Ovary (tissue), 10 donors: ENCODE measurements around the gene GSTA2. TPM values are rescaled to one million over a fixed set of nuclear protein-coding genes. Genes with fewer than 3 reads are reported as not detected.
"Not testable (repeated sequence)": the region's sequence is repeated elsewhere in the genome, so short reads cannot be mapped to it uniquely, and the experiment has no call there.

ENCODE experiments used
- DNase-seq, 5 donors: peaks; one replicate each; pipeline ENCODE4 v3.0.0-alpha.2; 2019 to 2020
- H3K27ac ChIP-seq, 2 donors: fragments of 200-600 bp; one replicate each; pipeline versions ENCODE4 v1.5.1 to v1.8.0; 2019 to 2022
- H3K27me3 ChIP-seq: fragments of 200-600 bp; one replicate; pipeline ENCODE4 v1.8.0; 2022
- H3K36me3 ChIP-seq: fragments of 200-600 bp; sonication (generic); one replicate; pipeline ENCODE4 v1.5.1; 2019
- H3K4me1 ChIP-seq: one replicate; pipeline ENCODE4 v1.8.1; 2013; ENCODE audit warnings: mild to moderate bottlenecking, moderate library complexity; ENCODE audit not compliant: insufficient read depth
- H3K4me3 ChIP-seq: fragments of 200-600 bp; sonication (generic); one replicate; pipeline ENCODE4 v1.5.1; 2017
- H3K9me3 ChIP-seq, 2 donors: fragments of 200-600 bp in 1 of 2; sonication (generic) in 1 of 2; one replicate each; pipeline versions ENCODE4 v1.5.1 to v1.8.1; 2013 to 2019; ENCODE audit warnings: mild to moderate bottlenecking in 1 of 2, moderate library complexity in 1 of 2
- EP300 ChIP-seq: sonication (generic); formaldehyde crosslinking; IDR thresholded peaks from one replicate; pipeline ENCODE4 v1.6.1; 2017; ENCODE audit warnings: antibody characterized with exemption
- POLR2A ChIP-seq: fragments of 450-650 bp; IDR thresholded peaks from one replicate; pipeline ENCODE4 v1.6.1; 2017; ENCODE audit warnings: antibody characterized with exemption, mild to moderate bottlenecking, moderate library complexity
- WGBS, 3 donors: extraction: QIAGEN DNeasy Blood & Tissue Kit in 1 of 3; methylation state at CpG; one replicate each; pipeline versions ENCODE4 v1.1.5 to v1.1.7; 2013 to 2017; 5-methylcytosine and 5-hydroxymethylcytosine counted together
- intact Hi-C, 4 donors: fragments of 100-400 bp; cut with DNase I; formaldehyde crosslinking; loops; one replicate each; pipeline versions ENCODE4 v1.11.0 to v1.15.1; 2022 to 2023
- long read RNA-seq, 3 donors: library from polyadenylated mRNA in 2 of 3; unstranded in 2 of 3; transcript quantifications; one replicate each; pipeline ENCODE4 v2.0.0 and lab custom pipeline, GENCODE V29; 2021 to 2026
- polyA plus RNA-seq, 2 donors: library from polyadenylated mRNA; stranded (reverse); fragments of 200-250 nt in 1 of 2; fragments of 350-450 nt in 1 of 2; fragmentation: Illumina TruSeq in 1 of 2; extraction: RNeasy Lipid Tissue Mini Kit (QIAGEN cat#74804) in 1 of 2; gene quantifications; one replicate each; pipeline ENCODE4 v1.2.3, GENCODE V29; 2013 to 2014
- total RNA-seq, 7 donors: library from RNA; depleted of rRNA in 2 of 7; stranded (reverse); fragments of >200 nt in 2 of 7; fragmentation: NEBNext Ultra II Directional in 3 of 7; extraction: Animal tissue kit (Norgen Biotek cat#: 25700) in 3 of 7; gene quantifications; one replicate each; pipeline versions ENCODE4 v1.1.0 to v1.2.4, GENCODE V29; 2016 to 2023
- TF ChIP-seq, protein P1 (sequence below), 3 donors: fragments of 450-650 bp in 2 of 3; fragments of 200-600 bp in 1 of 3; IDR thresholded peaks; one replicate each; pipeline versions ENCODE4 v1.5.1 to v1.8.0; 2016 to 2022; ENCODE audit warnings: antibody characterized with exemption in 3 of 3, mild to moderate bottlenecking in 1 of 3
- donor health status: DM: no; HTN: no; CAD: no; lungs with moderate emphysema.
- donor health status: DM: no; HTN: no; CAD: no.
- donor health status: Bipolar disorder and iron deficiency.
- donor health status: DM: yes; HTN: yes; CAD: no.
- donor health status: DM: no; HTN: no; CAD: no.
- donor health status: DM: yes; HTN: yes; CAD: no.

Gene GSTA2
- total RNA-seq (under 1 TPM in 3 of 7 donors, not detected in 4; 0.46 to 0.84 (median 0.46) TPM), polyA plus RNA-seq (1 to 10 TPM in 1 of 2 donors, under 1 TPM in 1; 0.54 to 2.0 TPM)
- long read RNA-seq, donor 1 = 0 reads
- long read RNA-seq, donor 2, partial matches to known transcripts = 0 of 1 reads
- long read RNA-seq, donor 2, other reads (novel, unspliced or antisense) = 0 of 1 reads
- long read RNA-seq, donor 3, partial matches to known transcripts = 0 of 1 reads
- long read RNA-seq, donor 3, other reads (novel, unspliced or antisense) = 0 of 1 reads

DNA sequence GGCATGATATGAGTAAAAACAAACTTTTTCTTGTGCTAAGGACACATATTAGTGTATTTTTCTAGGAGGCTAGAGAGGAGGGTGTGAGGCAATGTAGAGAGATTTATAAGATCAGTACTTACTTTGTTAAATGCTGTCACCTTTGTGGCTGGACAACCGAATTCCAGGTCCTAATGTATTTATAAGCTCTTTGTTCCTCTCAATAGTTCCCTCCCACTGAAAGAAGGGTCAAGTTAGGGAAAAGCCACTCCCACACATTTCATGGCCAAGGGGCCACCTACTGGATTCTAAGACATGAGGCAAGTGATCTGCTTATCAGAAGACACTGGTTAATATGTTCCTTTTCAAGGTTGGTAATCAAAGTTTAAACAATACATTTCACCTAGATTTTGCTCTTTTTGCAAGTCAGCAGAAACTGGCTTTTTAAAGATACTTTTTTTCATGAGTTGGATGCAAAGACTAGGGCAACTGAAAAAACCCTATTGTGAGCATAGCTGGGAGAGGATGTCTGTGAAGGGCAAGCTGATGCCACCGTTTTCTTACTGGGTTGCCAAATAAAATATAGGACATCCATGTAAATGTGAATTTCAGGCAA lies at the start of gene GSTA2:
TSS of gene GSTA2 (minus strand) at position 154 of the 595 bp plus-strand sequence. CDS start 5,528 bp downstream, outside the sequence.
- H3K36me3 ChIP-seq, H3K4me3 ChIP-seq, H3K27me3 ChIP-seq, intact Hi-C loops, H3K27ac ChIP-seq, H3K9me3 ChIP-seq, DNase-seq, H3K4me1 ChIP-seq: not testable (repeated sequence)
- 50 to 52% (median 51%) methylated on average over 2 of the region's 2 CpGs for WGBS, 3 donors

DNA sequence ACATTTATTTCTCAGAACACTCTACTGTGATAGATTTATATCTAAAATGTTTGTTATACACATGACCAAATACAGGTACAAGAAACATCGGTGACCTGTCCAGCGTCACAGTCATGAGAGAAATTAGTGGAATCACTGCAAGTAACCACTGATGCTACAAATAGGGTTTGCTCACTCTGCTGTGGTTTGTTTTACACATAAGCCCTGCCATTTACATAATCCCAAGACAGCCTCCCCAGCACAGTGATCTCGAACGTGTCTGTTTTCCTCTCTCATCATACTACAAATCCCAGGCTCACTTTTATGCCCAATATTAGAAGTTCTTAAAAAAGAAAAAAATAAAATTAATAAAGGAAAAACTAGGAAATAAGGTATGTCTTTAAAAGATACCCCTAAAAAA lies 46.5 kb upstream of the GSTA2 start:
- H3K4me3 ChIP-seq, H3K27me3 ChIP-seq, H3K4me1 ChIP-seq, H3K27ac ChIP-seq, DNase-seq, H3K9me3 ChIP-seq, intact Hi-C loops, H3K36me3 ChIP-seq: not testable (repeated sequence)
- WGBS, 3 donors = 81 to 86% (median 83%) methylated on average over 4 of the region's 4 CpGs

DNA sequence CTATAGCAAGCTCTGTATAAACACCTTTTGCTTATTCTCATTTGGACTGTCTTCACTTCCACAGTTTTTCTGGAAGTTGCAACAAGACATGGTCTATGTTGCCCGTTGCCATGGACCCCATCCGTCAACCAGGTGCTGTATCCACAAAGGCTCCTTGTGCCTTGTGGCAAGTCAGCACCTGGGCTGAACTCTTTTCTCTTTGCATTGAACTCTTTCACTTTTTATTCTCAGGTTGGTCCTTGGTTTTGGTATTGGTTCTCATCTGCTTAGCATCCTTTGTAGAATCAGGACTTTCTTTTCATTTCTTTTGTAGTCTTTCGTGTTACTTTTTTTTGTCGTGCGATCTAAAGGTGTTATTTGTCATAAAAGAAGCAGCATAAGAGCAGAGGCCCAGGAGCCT lies 45.4 kb upstream of the GSTA2 start:
- H3K4me3 ChIP-seq = no peak overlapping the region
- 95 to 97% (median 97%) methylated on average over 5 of the region's 5 CpGs for WGBS, 3 donors
- intact Hi-C loops = no loop called here
- H3K9me3 ChIP-seq = no peaks in the 10 kb centered on the region
- DNase-seq = no peak
- TF ChIP-seq, protein P1, sequence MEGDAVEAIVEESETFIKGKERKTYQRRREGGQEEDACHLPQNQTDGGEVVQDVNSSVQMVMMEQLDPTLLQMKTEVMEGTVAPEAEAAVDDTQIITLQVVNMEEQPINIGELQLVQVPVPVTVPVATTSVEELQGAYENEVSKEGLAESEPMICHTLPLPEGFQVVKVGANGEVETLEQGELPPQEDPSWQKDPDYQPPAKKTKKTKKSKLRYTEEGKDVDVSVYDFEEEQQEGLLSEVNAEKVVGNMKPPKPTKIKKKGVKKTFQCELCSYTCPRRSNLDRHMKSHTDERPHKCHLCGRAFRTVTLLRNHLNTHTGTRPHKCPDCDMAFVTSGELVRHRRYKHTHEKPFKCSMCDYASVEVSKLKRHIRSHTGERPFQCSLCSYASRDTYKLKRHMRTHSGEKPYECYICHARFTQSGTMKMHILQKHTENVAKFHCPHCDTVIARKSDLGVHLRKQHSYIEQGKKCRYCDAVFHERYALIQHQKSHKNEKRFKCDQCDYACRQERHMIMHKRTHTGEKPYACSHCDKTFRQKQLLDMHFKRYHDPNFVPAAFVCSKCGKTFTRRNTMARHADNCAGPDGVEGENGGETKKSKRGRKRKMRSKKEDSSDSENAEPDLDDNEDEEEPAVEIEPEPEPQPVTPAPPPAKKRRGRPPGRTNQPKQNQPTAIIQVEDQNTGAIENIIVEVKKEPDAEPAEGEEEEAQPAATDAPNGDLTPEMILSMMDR (IDR thresholded peaks at IDR 0.05) = no peak
- no peak for TF ChIP-seq POLR2A
- no peak for TF ChIP-seq EP300
- no peak overlapping the region for H3K27ac ChIP-seq
- H3K27me3 ChIP-seq = no peaks in the 10 kb centered on the region
- no peaks in the 10 kb centered on the region for H3K4me1 ChIP-seq
- H3K36me3 ChIP-seq = no peaks in the 10 kb centered on the region

DNA sequence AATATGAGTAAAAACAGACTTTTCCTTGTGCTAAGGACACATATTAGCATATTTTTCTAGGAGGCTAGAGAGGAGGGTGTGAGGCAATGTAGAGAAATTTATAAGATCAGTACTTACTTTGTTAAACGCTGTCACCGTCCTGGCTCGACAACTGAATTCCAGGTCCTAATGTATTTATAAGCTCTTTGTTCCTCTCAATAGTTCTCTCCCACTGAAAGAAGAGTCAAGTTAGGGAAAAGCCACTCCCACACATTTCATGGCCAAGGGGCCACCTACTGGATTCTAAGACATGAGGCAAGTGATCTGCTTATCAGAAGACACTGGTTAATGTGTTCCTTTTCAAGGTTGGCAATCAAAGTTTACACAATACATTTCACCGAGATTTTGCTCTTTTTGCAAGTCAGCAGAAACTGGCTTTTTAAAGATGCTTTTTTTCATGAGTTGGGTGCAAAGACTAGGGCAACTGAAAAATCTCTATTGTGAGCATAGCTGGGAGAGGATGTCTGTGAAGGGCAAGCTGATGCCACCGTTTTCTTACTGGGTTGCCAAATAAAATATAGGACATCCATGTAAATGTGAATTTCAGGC lies 40.5 kb upstream of the GSTA2 start, which contains the start of gene GSTA1:
TSS of gene GSTA1 (minus strand) at position 149 of the 588 bp plus-strand sequence. CDS start 4,549 bp downstream, outside the sequence.
- 12 to 22% (median 18%) methylated on average over 5 of the region's 5 CpGs for WGBS, 3 donors
- H3K27ac ChIP-seq, H3K9me3 ChIP-seq, H3K27me3 ChIP-seq, DNase-seq, intact Hi-C loops, H3K4me1 ChIP-seq, H3K4me3 ChIP-seq, H3K36me3 ChIP-seq: not testable (repeated sequence)

DNA sequence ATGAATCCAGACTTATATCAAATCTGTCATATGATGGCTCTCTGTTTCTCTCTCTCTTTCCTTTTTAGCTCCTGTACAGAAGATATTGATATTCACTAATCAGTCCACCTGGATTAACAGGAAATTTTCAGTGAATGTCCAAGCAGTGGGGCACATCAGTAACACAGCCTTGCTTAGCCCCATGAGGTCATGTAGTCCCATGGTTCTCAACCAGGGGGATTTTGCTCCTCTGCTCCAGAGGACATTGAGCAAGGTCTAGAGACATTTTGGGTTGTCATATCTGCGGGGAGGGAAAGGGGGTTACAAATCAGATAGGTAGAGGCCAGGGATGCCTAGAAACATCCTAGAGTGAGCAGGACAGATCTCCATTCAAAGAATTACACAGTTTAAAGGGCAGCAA lies 39.5 kb upstream of the GSTA2 start:
- TF ChIP-seq, protein P1 (IDR thresholded peaks at IDR 0.05) = no peak
- TF ChIP-seq POLR2A (no peak), EP300 (no peak)
- H3K9me3 ChIP-seq = no peaks in the 10 kb centered on the region
- H3K4me1 ChIP-seq = no peaks in the 10 kb centered on the region
- H3K36me3 ChIP-seq = no peaks in the 10 kb centered on the region
- no peaks in the 10 kb centered on the region for H3K27me3 ChIP-seq
- intact Hi-C loops = no loop called here
- 89 to 97% (median 90%) methylated on average over 1 of the region's 1 CpG for WGBS, 3 donors
- no peak overlapping the region for H3K4me3 ChIP-seq
- no peak overlapping the region for H3K27ac ChIP-seq
- no peak for DNase-seq
